SIG-M5 treated with dmso at 0.1 percent for 504 hours (cell line): ENCODE results near the gene PDP2.
"Not testable (repeated sequence)": the region's sequence is repeated elsewhere in the genome, so short reads cannot be mapped to it uniquely, and the experiment has no call there.

Experiments used
- DNase-seq: peaks from one replicate; lab custom pipeline; 2025; ENCODE audit not compliant: unreplicated experiment; lab: John Stamatoyannopoulos, UW

The PDP2 gene

DNA sequence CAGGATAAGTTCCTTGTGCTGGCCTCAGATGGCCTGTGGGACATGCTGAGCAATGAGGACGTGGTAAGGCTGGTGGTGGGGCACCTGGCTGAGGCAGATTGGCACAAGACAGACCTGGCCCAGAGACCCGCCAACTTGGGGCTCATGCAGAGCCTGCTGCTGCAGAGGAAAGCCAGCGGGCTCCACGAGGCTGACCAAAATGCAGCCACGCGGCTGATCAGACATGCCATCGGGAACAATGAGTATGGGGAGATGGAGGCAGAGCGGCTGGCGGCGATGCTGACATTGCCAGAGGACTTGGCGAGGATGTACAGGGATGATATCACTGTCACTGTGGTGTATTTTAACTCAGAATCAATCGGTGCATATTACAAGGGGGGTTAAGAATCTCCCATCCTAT lies 5.2 kb downstream of the PDP2 start:
- DNase-seq, result no peak

DNA sequence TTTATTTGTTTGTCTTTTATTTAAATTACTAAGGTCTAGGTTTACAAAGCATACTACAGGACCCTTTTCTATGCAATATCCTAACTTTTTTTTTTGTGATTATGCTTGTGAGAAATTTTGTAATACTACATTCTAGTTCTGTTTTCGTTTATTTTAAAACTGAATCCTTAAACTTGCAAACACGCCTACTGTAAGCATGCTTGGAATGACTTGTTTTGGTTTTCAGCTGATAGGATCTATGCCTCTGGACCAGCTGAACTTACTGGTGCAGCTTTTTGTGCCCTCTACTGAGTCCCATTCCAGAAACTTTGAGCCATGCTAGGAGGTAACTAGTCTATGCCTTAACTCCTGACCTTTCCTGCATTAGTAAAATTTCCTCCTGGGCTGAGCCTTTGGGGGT lies 6.0 kb downstream of the PDP2 start:
- no peak for DNase-seq

DNA sequence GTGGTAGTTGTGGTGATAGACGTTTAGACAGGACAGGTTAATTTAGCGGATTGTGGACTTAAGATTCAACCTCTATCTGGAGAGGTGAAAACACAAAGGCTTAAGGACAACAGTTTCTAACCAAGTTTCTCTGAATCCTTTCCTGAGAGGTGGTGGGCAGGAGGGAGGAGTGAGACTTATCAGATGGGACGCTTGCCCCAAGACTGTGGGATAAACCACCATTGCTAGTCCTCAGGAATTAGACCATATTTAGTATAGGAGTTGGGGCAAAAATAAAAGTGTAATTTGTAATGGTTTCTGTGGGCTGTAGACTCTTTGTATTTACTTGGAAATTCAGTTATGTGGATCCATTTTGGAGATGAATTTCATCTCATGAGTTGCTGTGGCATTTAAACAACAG lies 6.6 kb downstream of the PDP2 start:
- no peak for DNase-seq

DNA sequence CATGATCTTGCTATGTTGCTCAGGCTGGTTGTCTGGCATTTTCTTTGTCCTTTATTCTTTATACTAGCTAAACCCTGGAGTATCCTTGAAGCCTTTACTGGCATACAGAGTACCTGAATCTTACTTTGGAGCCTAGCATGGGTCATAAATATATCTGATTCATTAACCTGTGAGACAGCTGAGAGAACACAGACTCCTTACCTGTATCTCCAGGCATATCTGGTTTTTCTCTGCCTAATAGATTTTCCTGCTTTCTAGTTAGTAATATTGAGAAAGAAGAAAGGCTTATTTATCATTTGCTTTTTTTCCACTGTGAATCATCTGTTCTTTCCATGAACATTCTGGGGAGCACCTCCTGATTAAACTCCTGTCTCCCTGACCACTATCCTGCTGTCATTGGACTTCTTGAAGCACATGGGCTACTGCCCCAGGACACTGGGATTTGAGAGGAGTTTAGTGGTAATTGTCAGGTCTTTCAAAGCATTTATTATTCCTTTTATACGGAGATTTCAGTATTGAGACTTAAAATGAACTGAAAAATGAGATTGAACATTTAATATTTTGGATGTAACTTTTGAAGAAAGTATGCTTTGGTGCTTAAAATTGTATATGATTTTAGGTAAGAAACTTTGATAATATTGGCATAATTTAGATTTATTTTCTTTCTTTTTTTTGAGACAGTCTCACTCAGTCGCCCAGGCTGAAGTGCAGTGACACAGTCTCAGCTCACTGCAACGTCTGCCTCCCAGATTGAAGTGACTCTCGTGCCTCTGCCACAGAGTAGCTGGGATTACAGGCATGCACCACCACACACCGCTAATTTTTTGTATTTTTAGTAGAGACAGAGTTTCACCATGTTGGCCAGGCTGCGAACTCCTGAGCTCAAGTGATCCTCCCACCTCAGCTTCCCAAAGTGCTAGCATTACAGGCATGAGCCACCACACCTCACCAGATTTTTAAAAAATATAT lies 8.6 kb downstream of the PDP2 start:
- DNase-seq, result no peak

DNA sequence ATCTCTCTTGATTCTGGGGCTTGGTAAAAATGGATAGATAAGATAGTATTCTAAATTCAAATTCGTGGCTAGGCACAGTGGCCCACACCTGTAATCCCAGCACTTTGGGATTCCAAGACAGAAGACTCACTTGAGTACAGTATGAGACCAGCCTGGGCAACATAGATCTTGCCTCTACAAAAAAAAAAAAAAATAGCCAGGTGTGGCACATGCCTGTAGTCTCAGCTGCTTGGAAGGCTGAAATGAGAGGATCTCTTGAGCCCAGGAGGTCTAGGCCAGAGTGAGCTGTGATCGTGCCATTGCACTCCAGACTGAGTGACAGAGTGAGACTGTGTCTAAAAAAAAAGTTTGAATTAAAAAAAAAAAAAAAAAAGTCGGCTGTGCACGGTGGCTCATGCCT lies 9.3 kb downstream of the PDP2 start:
- no peak for DNase-seq

DNA sequence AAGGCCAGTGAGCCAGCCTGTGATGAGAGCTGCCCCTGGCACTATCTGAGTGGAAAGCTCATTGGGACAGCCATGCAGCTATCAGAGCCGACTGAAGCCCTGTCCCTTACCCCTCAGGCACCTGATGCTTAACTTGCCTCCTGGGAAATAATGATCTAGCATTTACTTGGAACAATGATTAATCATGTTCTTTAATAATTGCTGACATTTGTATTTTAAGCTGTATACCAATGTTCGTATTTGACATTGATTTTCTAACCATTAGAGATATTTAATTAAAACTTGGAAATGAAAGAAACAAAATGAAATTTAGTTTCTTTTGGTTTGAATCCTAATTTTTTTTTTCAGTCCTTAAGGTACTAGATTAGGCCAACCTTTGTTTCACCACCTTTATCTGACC lies 10.5 kb downstream of the PDP2 start:
- DNase-seq, result no peak

DNA sequence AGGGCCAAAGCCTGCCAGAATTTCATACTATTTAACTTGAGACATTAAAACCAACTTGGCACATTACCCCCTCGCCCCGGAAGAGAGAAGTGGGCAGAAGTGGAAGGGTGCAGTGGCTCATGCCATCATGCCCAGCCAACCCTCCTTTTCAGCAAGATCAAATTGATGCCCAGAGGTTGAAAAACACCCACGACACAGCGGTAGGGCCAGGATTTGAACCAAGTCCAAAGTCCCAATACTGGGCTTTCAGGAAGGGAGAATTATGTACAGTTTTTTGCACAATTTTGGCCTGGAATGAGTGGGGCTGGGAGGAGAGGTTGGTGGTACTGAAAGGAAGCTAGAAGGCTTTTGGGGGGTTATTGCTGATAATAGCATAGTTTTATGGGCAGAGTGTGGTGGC lies 11.0 kb downstream of the PDP2 start:
- no peak for DNase-seq

DNA sequence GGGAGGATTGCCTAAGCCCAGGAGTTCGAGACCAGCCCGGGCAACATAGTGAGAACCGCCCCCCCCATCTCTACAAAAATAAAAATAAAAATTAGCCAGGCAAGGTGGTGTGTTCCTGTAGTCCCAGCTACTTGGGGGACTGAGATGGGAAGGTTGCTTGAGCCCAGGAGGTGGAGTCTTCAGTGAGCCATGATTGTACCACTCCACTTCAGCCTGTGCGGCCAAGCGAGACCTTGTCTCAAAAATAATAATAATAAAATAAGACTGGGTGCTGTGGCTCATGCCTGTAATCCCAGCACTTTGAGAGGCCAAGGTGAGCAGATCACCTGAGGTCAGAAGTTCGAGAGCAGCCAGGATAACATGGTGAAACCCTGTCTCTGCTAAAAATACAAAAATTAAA lies 11.5 kb downstream of the PDP2 start:
- no peak for DNase-seq

DNA sequence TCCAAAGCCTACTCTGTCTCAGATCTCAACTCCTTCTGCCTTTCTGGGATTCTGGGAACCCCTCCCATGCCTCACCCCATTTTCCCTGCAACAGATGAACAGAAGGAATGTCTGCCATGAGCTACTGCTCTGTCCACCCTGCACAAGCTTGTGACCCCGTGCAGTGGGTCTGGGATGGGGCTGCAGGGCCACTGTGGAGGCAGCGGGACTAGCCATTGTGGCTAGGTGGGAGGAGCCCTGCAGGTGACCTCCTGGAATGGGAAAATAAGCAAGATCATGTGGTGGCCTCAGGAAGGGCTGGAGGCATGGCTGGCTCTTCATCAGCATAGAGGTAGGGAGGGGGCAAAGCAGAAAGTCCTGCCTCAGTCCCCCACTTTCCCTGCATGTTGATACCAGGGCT lies 13.7 kb downstream of the PDP2 start:
- DNase-seq, result no peak

DNA sequence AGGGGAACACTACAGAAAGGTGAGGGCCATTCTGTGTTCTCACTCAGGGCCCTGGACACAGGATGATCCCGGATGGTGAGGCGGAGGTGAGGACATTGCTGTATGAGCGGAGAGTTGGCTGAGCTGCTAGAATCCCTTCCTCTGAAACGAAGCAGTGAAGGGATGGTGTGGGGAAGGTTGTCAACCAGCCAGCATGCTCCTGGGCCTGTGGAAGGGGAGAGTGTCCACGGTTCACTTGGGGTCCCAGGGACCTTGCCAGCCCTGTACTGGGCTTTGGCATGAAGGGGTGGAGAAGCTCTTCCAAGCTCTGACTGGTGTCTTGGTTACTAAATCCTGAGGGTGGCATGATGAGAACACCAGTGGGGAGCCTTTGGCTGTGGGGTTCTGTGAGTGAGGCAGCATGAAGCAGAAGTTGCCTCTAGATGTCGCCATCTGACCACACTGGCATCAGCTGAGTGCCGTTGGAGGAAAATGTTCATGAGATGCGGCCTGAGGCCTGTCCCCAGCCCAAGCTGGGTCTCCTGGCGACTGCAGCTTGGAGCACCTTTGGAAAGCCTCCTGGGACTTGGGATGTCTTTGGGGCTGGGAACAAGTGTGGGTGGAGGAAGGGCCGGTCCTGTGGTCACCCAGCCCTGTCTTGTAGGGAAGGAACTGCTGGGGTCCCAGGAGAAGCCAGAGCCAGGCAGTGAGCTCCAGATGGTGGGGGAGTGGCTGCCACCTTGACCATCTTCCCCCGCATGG lies 14.8 kb downstream of the PDP2 start:
- peak; percentile 57 for DNase-seq

DNA sequence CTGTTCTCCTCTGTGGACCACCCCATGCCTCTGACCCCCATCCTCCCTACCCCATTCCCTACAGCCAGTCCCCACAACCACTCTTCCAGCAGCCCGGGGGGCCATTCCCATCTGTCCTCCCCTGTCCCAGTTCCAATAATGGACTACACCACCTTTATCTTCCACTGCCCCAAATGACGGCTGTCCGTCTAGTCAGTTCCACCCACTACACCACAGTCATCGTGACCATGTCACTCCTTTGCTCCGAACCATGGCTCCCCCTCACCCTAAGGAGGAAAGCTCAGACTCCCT lies 15.3 kb downstream of the PDP2 start:
- DNase-seq, result no peak

DNA sequence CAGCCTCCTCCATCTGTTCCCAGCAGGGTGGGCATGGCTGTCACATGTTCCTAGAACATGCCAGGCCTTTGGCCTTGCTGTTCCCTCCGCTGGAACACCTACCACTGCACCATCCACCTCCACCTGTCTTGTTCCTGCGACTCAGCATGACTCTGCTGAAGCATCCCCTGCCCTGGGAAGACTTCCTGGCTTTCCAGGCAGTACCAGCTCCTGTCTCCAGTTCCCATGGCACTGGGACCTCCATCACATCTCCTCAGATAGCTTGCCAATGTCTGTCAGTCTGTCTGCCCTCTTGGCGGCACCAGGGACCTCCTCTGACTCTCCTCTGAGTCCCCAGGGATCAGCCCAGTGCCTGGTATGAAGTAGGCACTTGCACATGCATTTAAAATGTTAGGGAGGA lies 15.7 kb downstream of the PDP2 start:
- no peak for DNase-seq

DNA sequence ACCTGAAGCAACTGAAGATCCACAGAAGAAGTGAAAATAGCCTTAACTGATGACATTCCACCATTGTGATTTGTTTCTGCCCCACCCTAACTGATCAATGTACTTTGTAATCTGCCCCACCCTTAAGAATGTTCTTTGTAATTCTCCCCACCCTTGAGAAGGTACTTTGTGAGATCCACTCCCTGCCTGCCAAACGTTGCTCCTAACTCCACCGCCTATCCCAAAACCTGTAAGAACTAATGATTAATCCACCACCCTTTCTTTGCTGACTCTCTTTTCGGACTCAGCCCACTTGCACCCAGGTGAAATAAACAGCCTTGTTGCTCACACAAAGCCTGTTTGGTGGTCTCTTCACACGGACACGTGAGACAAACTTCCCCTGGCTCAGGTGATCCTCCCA lies 16.4 kb downstream of the PDP2 start:
- DNase-seq, result not testable (repeated sequence)

DNA sequence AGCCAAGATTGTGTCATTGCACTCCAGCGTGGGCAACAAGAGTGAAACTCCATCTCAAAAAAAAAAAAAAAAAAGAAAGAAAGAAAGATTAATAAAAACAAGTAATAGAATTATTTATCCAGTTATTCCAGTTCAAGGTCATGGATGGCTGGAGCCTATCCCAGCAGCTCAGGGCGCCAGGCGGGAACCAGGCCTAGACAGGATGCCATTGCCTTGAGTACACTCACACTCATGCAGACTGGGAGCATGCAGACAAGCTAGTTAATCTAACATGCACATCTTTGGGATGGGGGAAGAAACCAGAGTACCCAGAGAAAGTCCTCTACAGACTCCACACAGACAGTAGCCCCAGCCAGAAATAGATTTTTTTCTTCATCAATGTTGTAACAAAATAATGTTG lies 17.9 kb downstream of the PDP2 start:
- DNase-seq, result no peak

DNA sequence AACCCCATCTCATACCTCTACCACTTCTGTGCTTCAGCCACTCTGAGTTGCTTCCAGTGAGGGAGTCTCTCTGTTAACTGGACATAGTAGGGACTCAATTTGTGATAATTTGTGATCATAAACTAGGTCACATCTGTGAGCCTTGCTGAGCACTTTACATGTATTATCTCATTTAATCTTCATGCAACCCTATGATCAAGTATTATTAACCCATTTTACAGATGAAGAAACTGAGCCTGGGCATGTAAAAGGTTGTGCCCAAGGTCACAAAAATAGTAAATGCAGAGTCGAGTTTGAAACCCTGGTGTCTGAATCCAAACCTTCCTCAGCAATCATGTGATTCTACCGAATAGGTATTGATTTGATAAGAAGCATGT lies 18.6 kb downstream of the PDP2 start:
- DNase-seq, result no peak

DNA sequence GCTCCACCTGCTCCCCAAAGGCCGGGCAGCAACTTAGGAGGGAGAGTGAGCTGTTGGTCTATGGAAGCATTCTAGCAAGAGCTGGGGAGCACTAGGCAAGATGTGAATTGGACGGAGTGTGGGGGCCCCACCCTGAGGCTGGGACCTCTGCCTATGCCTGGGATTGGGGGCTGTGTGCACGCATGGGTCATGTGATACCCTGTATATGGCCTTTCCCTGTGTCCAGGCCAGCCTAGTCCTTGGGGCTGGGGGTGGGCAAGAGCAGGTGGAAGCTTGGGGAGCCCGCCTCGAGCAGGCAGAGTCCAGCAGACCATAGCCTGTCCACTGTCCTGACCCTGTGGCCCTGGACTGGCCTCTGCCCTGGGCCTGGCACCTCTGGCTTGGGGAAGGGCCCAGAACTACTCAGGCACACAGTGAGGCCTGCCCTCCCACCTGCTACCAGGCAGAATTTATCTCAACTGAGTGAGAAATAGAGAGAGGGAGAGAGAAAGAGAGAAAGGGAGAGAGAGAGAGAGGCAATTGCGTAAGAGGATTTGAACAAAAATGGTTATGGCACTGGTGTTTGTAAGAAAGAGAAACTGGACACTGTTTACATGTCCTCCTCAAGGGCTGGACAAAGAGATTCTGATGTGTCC lies 19.1 kb downstream of the PDP2 start:
- no peak for DNase-seq

DNA sequence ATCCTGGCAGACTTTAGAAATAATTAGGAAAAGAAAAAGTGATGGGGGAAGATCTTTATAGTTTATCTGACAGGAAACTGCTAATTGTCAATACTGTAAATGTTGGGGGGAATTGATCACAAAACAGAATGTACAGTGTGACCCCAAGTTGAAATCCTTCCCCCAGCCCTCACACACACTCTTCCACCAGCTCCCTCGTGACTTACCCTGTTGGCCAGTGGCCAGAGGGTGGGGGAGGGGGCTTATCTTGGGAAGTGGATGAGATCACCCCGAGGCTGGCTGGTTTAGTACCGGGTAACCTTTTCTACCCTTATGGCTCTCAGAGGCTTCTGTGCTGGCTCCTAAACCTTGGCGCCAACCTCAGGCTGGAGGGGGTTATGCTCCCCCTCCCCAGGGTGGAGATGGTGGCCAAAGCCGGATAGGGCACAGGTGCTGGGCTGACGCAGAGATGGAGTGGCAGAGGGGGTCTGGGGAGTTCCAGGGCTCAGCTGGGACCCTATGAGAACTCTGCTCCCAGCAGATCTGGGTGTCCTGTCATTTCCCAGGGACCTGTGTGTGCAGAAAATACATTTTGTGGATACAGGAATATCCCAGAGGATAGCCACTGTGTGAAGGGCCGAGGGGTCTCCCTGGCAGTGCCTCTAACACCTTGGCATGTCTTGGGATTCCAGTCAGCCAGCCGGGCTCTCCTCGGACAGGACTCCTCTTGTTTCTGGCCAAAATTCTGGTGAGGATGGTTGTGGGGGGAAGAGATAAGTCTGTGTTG lies 19.8 kb downstream of the PDP2 start:
- no peak for DNase-seq

DNA sequence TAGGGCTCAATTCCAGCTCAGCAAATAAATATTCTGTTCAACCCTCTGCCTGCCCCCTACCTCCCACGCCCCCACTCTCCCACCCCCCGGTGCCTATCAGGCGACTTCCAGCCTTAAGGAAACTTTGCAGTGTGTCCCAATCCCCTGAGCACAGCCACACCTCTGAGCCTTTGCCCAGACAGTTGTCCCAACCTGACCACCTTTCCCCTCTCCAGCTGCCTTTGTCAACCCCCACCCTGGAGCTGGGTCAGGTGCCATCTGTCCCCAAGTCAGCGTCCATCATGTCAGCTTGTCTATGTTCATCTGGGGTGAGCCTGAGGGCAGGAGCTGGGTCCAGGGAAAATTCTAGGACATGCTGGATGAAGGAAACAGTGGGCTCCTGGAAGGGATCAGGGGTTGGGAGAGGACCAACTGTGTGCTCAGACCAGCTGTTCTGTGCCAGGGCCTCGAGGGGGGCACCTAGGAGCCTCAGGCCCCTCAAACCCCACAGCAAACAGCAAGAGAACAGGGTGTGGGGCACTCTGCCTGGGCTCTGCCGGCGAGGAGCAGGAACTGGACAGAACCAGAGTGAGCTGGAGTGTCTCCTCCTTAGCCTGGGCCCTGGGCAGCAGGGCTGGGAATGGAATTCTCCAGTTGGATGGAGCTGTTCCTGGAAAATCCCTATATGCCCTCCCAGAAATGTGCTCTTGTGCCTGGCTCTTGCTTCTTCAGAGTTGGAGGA lies 20.6 kb downstream of the PDP2 start:
- DNase-seq, result no peak

DNA sequence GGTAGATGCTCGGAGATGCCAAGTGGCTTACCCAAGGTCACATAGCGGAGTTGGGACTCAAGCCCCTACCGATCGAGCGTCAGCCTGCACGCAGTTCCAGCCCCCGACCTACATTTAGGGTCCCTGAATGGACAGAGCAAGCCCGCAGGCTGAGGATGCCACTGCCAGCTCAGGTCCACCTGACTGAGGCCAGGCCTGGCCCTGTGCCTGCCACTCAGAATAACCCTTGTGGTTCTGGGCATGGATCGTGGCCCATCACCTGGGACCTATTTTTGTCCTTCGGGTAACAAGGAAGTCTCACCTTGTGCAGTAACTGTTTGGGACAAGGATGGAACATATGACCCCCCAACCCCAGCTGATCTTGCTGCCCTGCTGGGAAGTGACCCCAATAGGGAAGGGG lies 21.3 kb downstream of the PDP2 start:
- no peak for DNase-seq

DNA sequence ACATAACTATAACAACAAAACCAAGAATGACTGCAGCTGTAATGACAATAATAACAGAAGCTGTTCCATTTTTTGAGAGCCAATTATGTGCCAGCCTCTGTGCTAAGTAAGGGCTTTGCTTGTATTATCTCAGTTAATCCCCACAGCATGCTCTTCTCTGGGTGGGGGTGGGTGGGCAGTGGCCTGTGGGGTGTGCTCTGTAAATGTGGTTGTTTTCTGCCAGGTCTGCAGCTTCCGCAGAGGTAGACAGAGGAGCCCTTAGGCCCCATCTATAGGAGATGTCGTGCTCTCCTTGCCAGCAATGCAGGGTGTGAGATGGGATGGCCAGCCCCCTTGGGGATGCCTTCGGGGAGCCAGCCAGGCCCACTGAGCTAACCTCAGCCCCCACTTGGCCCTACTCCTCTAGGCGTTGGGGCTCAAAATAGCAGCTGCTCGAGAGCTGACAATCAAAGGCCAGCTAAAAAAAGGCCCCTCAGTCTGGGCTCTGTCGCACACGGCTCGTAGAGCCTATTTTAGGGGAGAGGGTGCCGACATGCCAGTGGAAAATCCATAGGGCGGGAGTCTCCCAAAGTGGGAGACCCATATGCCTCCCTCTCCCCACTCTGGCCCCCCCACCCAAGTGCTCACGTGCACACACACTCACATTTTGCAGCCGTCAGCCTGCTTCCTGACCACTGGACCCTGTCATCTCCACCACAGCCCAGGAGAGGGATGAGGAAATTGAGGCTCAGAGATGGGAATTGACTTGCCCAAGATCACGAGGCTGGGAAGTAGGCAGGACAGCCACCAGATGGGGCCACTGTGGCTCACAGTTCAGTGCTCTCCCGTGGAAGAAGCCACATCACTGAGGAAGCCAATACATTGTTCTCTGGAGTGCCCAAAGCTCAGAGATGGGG lies 22.6 kb downstream of the PDP2 start:
- DNase-seq, result no peak
